ENCODE measurements around the gene CD209. TPM values are rescaled to one million over a fixed set of nuclear protein-coding genes. Genes with fewer than 3 reads are reported as not detected.

CD209 gene
- total RNA-seq, 1 experiment from 2014 or later, result not detected

- intact Hi-C loops (cut with micrococcal nuclease), result no loop called here
- no peaks in the 10 kb centered on the region for H3K9me3 ChIP-seq (ENCODE audit: control insufficient read depth in 1 of 2, insufficient read depth in 1 of 2, low read depth in 1 of 2, low read length in 2 of 2)
- H3K4me1 ChIP-seq (ENCODE audit: control insufficient read depth in 1 of 2, insufficient read depth in 2 of 2, low read length in 2 of 2), result no peaks in the 10 kb centered on the region
- BruUV-seq (replicated peaks), result no TSS peak
- no peak overlapping the region for H3K4me3 ChIP-seq (replicated peaks in 1 of 2; ENCODE audit: low read depth in 1 of 2, low read length in 2 of 2)
- no peaks in the 10 kb centered on the region for H3K79me2 ChIP-seq (ENCODE audit: insufficient read depth, low read length)
- H3K36me3 ChIP-seq (ENCODE audit: control insufficient read depth in 1 of 2, insufficient read depth in 2 of 2, low read length in 2 of 2), result no peaks in the 10 kb centered on the region
- ATAC-seq, result no peak
- no peak overlapping the region for H2AFZ ChIP-seq (ENCODE audit: low read depth, low read length, poor library complexity, severe bottlenecking)
- H3K9ac ChIP-seq (ENCODE audit: low read length), result no peak overlapping the region
- DNase-seq (ENCODE audit: low read depth, low spot score), result no peak
- ChIA-PET POLR2A (no interaction called here), RAD21 (ENCODE audit: low non-redundant PET in 1 of 2, low total read pairs in 2 of 2, uncharacterized antibody in 2 of 2, unreplicated experiment in 2 of 2) (no interaction called here), CTCF (interaction anchor here (0.6 kb wide), 1 partner anchor 133 kb away, joined by 3 read pairs; no protein-coding TSS in a partner anchor)
- H3K9me2 ChIP-seq (ENCODE audit: insufficient read depth), result no peaks in the 10 kb centered on the region
- H4K20me1 ChIP-seq (ENCODE audit: insufficient read depth), result no peaks in the 10 kb centered on the region
- H3K27ac ChIP-seq (ENCODE audit: low read depth, low read length), result no peak overlapping the region
- no peak for TF ChIP-seq CEBPB (IDR thresholded peaks at IDR 0.05; ENCODE audit: low read depth)
- TF ChIP-seq ZBTB33 (IDR thresholded peaks at IDR 0.05; ENCODE audit: extremely low read depth, insufficient replicate concordance, low read length), result no peak
- TF ChIP-seq EGR1 (IDR thresholded peaks at IDR 0.05; ENCODE audit: low read depth), result no peak
- no peak for TF ChIP-seq REST (IDR thresholded peaks at IDR 0.05; ENCODE audit: low read depth)
- TF ChIP-seq ELF1 (IDR thresholded peaks at IDR 0.05; ENCODE audit: borderline replicate concordance, low read depth), result no peak
- no peak for TF ChIP-seq POLR2A (IDR thresholded peaks at IDR 0.05; ENCODE audit: borderline replicate concordance, extremely low read depth, insufficient read depth, insufficient read length)
- no peak for TF ChIP-seq EZH2 (IDR thresholded peaks at IDR 0.05)
- no peak for TF ChIP-seq SIN3A (IDR thresholded peaks at IDR 0.05; ENCODE audit: low read depth)
- no peak overlapping the region for H3K4me2 ChIP-seq (ENCODE audit: low read length)
- peaks cover 16% of the 10 kb centered on the region; the same call in 1 of the 2 replicates for H3K27me3 ChIP-seq (ENCODE audit: insufficient read depth, low read length)
These were observed 46.2 kb downstream of the CD209 start for GRCh38 chr19:7701049-7701653.

Measured in HCT116 (cell line).